OCI-LY7 (cell line): Measurements from ENCODE around the gene PLK5. TPM values are rescaled to one million over a fixed set of nuclear protein-coding genes. Genes with fewer than 3 reads are reported as not detected.

Experiments used
- BruUV-seq: library from RNA; stranded (reverse); fragments of 400-500 nt; replicated peaks from 2 replicates; lab custom pipeline; 2021; lab: Mats Ljungman, UMichigan
- CTCF ChIA-PET: fragments of 300-600 bp; sonication (Branson Sonifier 250); formaldehyde crosslinking; loops from one replicate; lab custom pipeline; 2022; ENCODE audit warnings: antibody characterized with exemption; ENCODE audit not compliant: unreplicated experiment; lab: Charles Lee
- POLR2A ChIA-PET: fragments of 300-600 bp; sonication (Branson Sonifier 250); formaldehyde crosslinking; loops from one replicate; lab custom pipeline; 2022; ENCODE audit warnings: antibody characterized with exemption; lab: Charles Lee
- DNase-seq: peaks from one replicate; pipeline ENCODE4 v3.0.0-alpha.2; 2015; ENCODE audit warnings: low spot score
- H2AFZ ChIP-seq: fragments of 200-600 bp; sonication (generic), shearing (Covaris generic); 2 replicates; pipeline ENCODE4 v1.6.1; 2014; ENCODE audit warnings: mild to moderate bottlenecking, antibody characterized with exemption, low read length, moderate library complexity
- H3K27ac ChIP-seq: fragments of 200-600 bp; sonication (generic); 2 replicates; pipeline ENCODE4 v1.5.1; 2014; ENCODE audit warnings: mixed run types, low read depth, mild to moderate bottlenecking, moderate library complexity, low read length, inconsistent platforms; ENCODE audit not compliant: poor library complexity, severe bottlenecking
- H3K36me3 ChIP-seq: fragments of 200-600 bp; sonication (generic); 2 replicates; pipeline ENCODE4 v1.6.1; 2014; ENCODE audit warnings: mild to moderate bottlenecking, antibody characterized with exemption, low read length, moderate library complexity, mixed read lengths; ENCODE audit not compliant: insufficient read depth
- H3K4me1 ChIP-seq: fragments of 200-600 bp; sonication (generic); 2 replicates; pipeline ENCODE4 v1.5.1; 2014; ENCODE audit warnings: mild to moderate bottlenecking, low read length; ENCODE audit not compliant: insufficient read depth, poor library complexity, severe bottlenecking
- H3K4me2 ChIP-seq: fragments of 200-600 bp; sonication (generic); 2 replicates; pipeline ENCODE4 v1.6.1; 2014; ENCODE audit warnings: mild to moderate bottlenecking, low read length
- H3K4me3 ChIP-seq: fragments of 200-600 bp; sonication (generic); 2 replicates; pipeline ENCODE4 v1.5.1; 2014; ENCODE audit warnings: mild to moderate bottlenecking, low read depth, low read length; ENCODE audit not compliant: poor library complexity, severe bottlenecking
- H3K79me2 ChIP-seq: fragments of 200-600 bp; sonication (generic); 2 replicates; pipeline ENCODE4 v1.6.1; 2016; ENCODE audit warnings: low read depth, mild to moderate bottlenecking, low read length, moderate library complexity, mixed read lengths; ENCODE audit not compliant: insufficient read depth
- H3K9me2 ChIP-seq: fragments of 200-600 bp; sonication (generic); 2 replicates; pipeline ENCODE4 v1.6.1; 2016; ENCODE audit warnings: mild to moderate bottlenecking, low read length, mixed read lengths; ENCODE audit not compliant: insufficient read depth
- H3K9me3 ChIP-seq: fragments of 200-600 bp; sonication (generic); 2 replicates; pipeline ENCODE4 v1.6.1; 2014; ENCODE audit warnings: mild to moderate bottlenecking, mixed run types, low read length, mixed read lengths
- H4K20me1 ChIP-seq: fragments of 200-600 bp; sonication (generic); 2 replicates; pipeline ENCODE4 v1.6.1; 2014; ENCODE audit warnings: mild to moderate bottlenecking, antibody characterized with exemption, low read length, moderate library complexity, mixed read lengths; ENCODE audit not compliant: insufficient read depth
- EZH2phosphoT487 ChIP-seq: fragments of 200-600 bp; sonication (generic); IDR thresholded peaks from 2 replicates; pipeline ENCODE4 v1.6.1; 2018; ENCODE audit warnings: low read depth, borderline replicate concordance, mild to moderate bottlenecking, mixed run types, antibody characterized with exemption, low read length, moderate library complexity, mixed read lengths
- intact Hi-C: fragments of 100-400 bp; cut with micrococcal nuclease; formaldehyde crosslinking; loops from one replicate; pipeline ENCODE4 v1.10.0; 2022; ENCODE audit not compliant: unreplicated experiment
- total RNA-seq, 2 experiments: library from RNA; depleted of rRNA in 1 of 2; stranded (reverse); fragments of >200 nt in 1 of 2; shearing (Covaris generic) in 1 of 2; gene quantifications; 2 replicates each; pipeline ENCODE4 v1.2.3, GENCODE V29; 2014 to 2022
- TF ChIP-seq, protein P1 (sequence below): fragments of 200-600 bp; sonication (generic); conservative IDR thresholded peaks from 2 replicates; pipeline ENCODE4 v1.5.1; 2014; ENCODE audit warnings: mild to moderate bottlenecking, antibody characterized with exemption, low read length, moderate library complexity, mixed read lengths

PLK5 gene
- total RNA-seq, 2 experiments from 2014 or later = 0.17 TPM; not detected in 1

DNA sequence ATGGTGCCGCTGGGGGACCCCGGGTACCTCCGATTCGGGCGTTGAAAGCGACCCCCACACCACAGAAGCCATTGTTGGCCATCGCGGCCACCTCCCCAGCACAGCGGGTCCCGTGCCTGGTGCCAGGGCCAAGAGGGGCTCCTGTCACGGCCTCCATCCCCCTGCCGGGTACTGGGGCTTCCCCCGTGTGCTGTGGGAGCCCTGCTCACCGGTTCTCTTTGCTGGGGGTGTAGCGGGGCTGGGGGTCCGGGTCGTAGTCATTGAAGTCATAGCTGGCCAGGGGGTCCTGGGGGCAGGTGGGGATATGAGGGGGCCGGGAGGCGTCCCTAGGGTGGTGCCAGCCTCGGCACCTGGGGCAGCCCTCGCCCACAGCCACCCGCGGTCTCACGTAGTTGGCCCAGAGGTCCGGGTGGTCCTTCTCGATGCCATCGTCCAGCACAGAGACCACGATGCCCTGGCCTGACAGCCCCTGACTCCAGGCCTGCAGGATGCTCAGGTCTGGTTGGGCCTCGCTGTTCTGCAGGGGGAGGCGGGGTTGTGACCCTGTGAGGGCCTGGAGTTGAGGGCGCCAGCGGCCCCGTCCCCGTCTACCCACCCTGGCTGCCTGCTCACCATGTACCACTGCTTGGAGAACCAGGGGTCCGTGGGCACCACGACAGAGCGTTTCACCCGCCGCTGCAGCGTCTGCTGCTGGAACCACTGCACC, 36.1 kb upstream of the PLK5 start:
- intact Hi-C loops = no loop called here
- Histone ChIP-seq H3K4me1 (peaks cover 16% of the 10 kb centered on the region), H3K79me2 (no peaks in the 10 kb centered on the region), H3K36me3 (no peaks in the 10 kb centered on the region), H3K4me2 (no peak overlapping the region), H3K9me2 (no peaks in the 10 kb centered on the region), H4K20me1 (no peaks in the 10 kb centered on the region), H3K27ac (no peak overlapping the region), H3K9me3 (no peaks in the 10 kb centered on the region), H2AFZ (no peak overlapping the region), H3K4me3 (no peak overlapping the region)
- ChIA-PET POLR2A (no interaction called here), CTCF (no interaction called here)
- DNase-seq = no peak
- TF ChIP-seq, protein P1, sequence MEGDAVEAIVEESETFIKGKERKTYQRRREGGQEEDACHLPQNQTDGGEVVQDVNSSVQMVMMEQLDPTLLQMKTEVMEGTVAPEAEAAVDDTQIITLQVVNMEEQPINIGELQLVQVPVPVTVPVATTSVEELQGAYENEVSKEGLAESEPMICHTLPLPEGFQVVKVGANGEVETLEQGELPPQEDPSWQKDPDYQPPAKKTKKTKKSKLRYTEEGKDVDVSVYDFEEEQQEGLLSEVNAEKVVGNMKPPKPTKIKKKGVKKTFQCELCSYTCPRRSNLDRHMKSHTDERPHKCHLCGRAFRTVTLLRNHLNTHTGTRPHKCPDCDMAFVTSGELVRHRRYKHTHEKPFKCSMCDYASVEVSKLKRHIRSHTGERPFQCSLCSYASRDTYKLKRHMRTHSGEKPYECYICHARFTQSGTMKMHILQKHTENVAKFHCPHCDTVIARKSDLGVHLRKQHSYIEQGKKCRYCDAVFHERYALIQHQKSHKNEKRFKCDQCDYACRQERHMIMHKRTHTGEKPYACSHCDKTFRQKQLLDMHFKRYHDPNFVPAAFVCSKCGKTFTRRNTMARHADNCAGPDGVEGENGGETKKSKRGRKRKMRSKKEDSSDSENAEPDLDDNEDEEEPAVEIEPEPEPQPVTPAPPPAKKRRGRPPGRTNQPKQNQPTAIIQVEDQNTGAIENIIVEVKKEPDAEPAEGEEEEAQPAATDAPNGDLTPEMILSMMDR = no peak
- TF ChIP-seq EZH2phosphoT487 = no peak
- no TSS peak for BruUV-seq

GRCh38 chr19:1488282-1488601, 35.6 kb upstream of the PLK5 start:
- CTCF ChIA-PET = no interaction called here
- no TSS peak for BruUV-seq

More at GRCh38 chr19:1488282-1488601, 35.6 kb upstream of the PLK5 start:
- POLR2A ChIA-PET = no interaction called here
- intact Hi-C loops = no loop called here
- DNase-seq = no peak
- Histone ChIP-seq H3K4me1 (peaks cover 16% of the 10 kb centered on the region), H3K36me3 (no peaks in the 10 kb centered on the region), H2AFZ (no peak overlapping the region), H3K4me2 (no peak overlapping the region), H3K9me2 (no peaks in the 10 kb centered on the region), H3K27ac (no peak overlapping the region), H3K9me3 (no peaks in the 10 kb centered on the region), H4K20me1 (no peaks in the 10 kb centered on the region), H3K4me3 (no peak overlapping the region), H3K79me2 (no peaks in the 10 kb centered on the region)
- no peak for TF ChIP-seq EZH2phosphoT487
- TF ChIP-seq, protein P1 = no peak
